Testis (tissue), 2 donors: ENCODE data around the gene SLAMF9.

Experiments used
- POLR2A ChIP-seq: fragments of 450-650 bp; IDR thresholded peaks from one replicate; pipeline ENCODE4 v1.6.1; 2017; ENCODE audit warnings: antibody characterized with exemption, mild to moderate bottlenecking, moderate library complexity
- TF ChIP-seq, protein P1 (sequence below), 3 experiments: fragments of 450-650 bp in 2 of 3; fragments of 200-600 bp in 1 of 3; sonication (generic) in 1 of 3; IDR thresholded peaks; one replicate each; pipeline ENCODE4 v1.5.1; 2016 to 2019; ENCODE audit warnings: antibody characterized with exemption in 3 of 3, mild to moderate bottlenecking in 2 of 3, moderate library complexity in 1 of 3

DNA sequence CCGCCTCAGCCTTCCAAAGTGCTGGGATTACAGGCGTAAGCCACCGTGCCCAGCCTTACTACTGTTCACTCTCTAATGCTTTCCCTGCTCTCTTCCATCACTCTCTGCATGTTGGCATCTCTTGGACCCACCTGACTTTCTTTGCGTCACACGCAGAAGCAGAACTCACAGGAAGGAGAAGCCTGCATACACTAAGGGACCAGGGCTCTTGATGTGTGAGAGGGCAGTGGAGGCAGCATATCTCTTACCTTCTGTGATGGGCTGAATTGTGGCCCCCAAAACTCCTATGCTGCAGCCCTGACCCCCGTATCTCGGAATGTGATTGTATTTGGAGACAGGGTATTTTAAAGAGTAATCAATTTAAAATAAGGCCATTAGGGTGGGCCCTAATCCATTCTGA, 26.7 kb upstream of the SLAMF9 start:
- no peak for TF ChIP-seq POLR2A
- TF ChIP-seq, protein P1, sequence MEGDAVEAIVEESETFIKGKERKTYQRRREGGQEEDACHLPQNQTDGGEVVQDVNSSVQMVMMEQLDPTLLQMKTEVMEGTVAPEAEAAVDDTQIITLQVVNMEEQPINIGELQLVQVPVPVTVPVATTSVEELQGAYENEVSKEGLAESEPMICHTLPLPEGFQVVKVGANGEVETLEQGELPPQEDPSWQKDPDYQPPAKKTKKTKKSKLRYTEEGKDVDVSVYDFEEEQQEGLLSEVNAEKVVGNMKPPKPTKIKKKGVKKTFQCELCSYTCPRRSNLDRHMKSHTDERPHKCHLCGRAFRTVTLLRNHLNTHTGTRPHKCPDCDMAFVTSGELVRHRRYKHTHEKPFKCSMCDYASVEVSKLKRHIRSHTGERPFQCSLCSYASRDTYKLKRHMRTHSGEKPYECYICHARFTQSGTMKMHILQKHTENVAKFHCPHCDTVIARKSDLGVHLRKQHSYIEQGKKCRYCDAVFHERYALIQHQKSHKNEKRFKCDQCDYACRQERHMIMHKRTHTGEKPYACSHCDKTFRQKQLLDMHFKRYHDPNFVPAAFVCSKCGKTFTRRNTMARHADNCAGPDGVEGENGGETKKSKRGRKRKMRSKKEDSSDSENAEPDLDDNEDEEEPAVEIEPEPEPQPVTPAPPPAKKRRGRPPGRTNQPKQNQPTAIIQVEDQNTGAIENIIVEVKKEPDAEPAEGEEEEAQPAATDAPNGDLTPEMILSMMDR (IDR thresholded peaks at IDR 0.05): no peak
